H1 (cell line): ENCODE data around the gene SLC38A8.

Source experiments
- CTBP2 ChIP-seq: IDR thresholded peaks from 2 replicates; pipeline ENCODE4 v1.7.0; 2011; ENCODE audit warnings: borderline replicate concordance, mild to moderate bottlenecking, moderate library complexity, mixed read lengths, low read length; ENCODE audit not compliant: insufficient read depth, insufficient read length
- CTCF ChIP-seq, 3 experiments: IDR thresholded peaks; 1 replicate in 2 of 3; 2 replicates in 1 of 3; pipeline versions ENCODE4 v1.5.1 to v1.6.1; 2011; ENCODE audit warnings: low read length in 3 of 3, mild to moderate bottlenecking in 3 of 3, inconsistent platforms in 2 of 3, low read depth in 1 of 3, moderate library complexity in 1 of 3; ENCODE audit not compliant: insufficient read depth in 1 of 3; ENCODE audit errors: control extremely low read depth in 1 of 3
- EP300 ChIP-seq, 2 experiments: IDR thresholded peaks; 1 replicate in 1 of 2; 2 replicates in 1 of 2; pipeline ENCODE4 v1.6.1; 2011 to 2012; ENCODE audit warnings: low read depth in 2 of 2, low read length in 2 of 2, mild to moderate bottlenecking in 2 of 2, borderline replicate concordance in 1 of 2, inconsistent platforms in 1 of 2, moderate library complexity in 1 of 2
- EZH2 ChIP-seq: fragments of 200-600 bp; sonication (generic); IDR thresholded peaks from 2 replicates; pipeline ENCODE4 v1.7.1; 2012; ENCODE audit warnings: low read depth, mild to moderate bottlenecking, moderate library complexity, low read length, inconsistent platforms; ENCODE audit not compliant: severe bottlenecking
- FOSL1 ChIP-seq: IDR thresholded peaks from 2 replicates; pipeline ENCODE4 v1.6.1; 2011; ENCODE audit warnings: mild to moderate bottlenecking, low read depth, low read length, moderate library complexity; ENCODE audit not compliant: insufficient read depth
- HDAC2 ChIP-seq, 2 experiments: fragments of 300-600 bp in 1 of 2; sonication (generic) in 1 of 2; IDR thresholded peaks; 2 replicates each; pipeline ENCODE4 v1.6.1; 2011 to 2012; ENCODE audit warnings: low read depth in 2 of 2, low read length in 2 of 2, mild to moderate bottlenecking in 2 of 2, moderate library complexity in 2 of 2, borderline replicate concordance in 1 of 2, inconsistent platforms in 1 of 2
- KDM5A ChIP-seq: fragments of 200-600 bp; IDR thresholded peaks from 2 replicates; pipeline ENCODE4 v1.7.1; 2012; ENCODE audit warnings: mild to moderate bottlenecking, low read length, inconsistent platforms, mixed read lengths
- MAFK ChIP-seq: IDR thresholded peaks from 2 replicates; pipeline ENCODE4 v1.6.1; 2012; ENCODE audit warnings: low read depth, mild to moderate bottlenecking, improper control_type of control experiment, low read length
- PHF8 ChIP-seq: fragments of 200-600 bp; sonication (generic); conservative IDR thresholded peaks from 2 replicates; pipeline ENCODE4 v1.7.1; 2012; ENCODE audit warnings: low read depth, mild to moderate bottlenecking, inconsistent platforms, low read length, moderate library complexity
- POLR2A ChIP-seq, 2 experiments: IDR thresholded peaks; 1 replicate in 1 of 2; 2 replicates in 1 of 2; pipeline ENCODE4 v1.6.1; 2011; ENCODE audit warnings: low read depth in 2 of 2, low read length in 2 of 2, mild to moderate bottlenecking in 2 of 2; ENCODE audit errors: control extremely low read depth in 1 of 2
- POLR2AphosphoS5 ChIP-seq: IDR thresholded peaks from 2 replicates; pipeline ENCODE4 v1.6.1; 2011; ENCODE audit warnings: low read depth, low read length
- USF2 ChIP-seq: IDR thresholded peaks from 2 replicates; pipeline ENCODE4 v1.6.1; 2011; ENCODE audit warnings: low read length, improper control_type of control experiment
- YY1 ChIP-seq: IDR thresholded peaks from 2 replicates; pipeline ENCODE4 v1.6.1; 2011; ENCODE audit warnings: low read depth, mild to moderate bottlenecking, low read length

DNA sequence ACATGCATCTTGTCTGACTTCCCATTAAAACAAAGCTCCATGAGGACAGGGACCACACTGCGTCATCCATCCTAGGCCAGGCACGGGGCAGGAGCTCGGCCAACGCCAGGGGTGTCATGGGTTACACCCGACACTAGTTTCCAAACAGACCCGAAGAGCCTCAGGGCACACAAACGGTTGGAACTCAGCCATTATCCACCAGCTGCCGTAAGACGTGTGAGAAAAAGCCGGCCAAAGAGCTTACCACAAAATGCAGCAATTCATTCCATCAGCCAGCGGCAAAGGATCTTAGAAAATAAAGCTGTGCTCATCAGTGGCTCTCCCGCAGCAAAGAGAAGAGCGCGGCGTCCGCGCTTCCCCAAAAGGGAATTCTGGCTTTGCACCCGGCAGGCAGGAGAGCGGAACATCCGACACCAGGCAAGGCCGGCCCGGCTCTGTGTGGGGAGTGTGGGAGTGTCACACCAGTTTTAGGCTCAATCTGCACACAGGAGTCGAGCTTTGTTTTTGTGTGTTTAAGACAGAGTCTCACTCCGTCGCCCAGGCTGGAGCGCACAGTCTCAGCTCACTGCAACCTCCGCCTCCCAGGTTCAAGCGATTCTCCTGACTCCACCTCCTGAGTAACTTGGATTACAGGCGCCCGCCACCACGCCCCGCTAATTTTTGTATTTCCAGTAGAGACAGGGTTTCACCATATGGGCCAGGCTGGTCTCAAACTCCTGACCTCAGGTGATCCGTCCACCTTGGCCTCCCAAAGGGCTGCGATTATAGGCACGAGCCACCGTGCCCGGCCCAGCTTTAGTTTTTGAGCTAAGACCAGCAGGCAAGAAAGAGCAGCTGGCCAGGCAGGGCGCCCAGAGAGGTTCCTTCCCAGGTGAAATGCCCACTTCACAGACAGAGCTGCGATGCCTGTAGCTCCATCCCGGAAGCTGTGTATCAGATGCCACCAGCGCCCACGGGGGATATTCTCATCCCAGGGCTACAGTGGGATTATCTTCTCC is 1.5 kb downstream of the SLC38A8 start:
- TF ChIP-seq POLR2A (IDR thresholded peaks at IDR 0.05; ENCODE audit: control extremely low read depth in 1 of 2, low read depth in 2 of 2, low read length in 2 of 2) (no peak), EP300 (IDR thresholded peaks at IDR 0.05; ENCODE audit: borderline replicate concordance in 1 of 2, low read depth in 2 of 2, low read length in 2 of 2) (no peak), CTCF (IDR thresholded peaks at IDR 0.05; ENCODE audit: control extremely low read depth in 1 of 3, insufficient read depth in 1 of 3, low read depth in 1 of 3, low read length in 3 of 3) (no peak), EZH2 (no peak), CTBP2 (no peak), YY1 (no peak), PHF8 (no peak), POLR2AphosphoS5 (no peak), MAFK (no peak), USF2 (no peak), FOSL1 (no peak), HDAC2 (IDR thresholded peaks at IDR 0.05; ENCODE audit: borderline replicate concordance in 1 of 2, low read depth in 2 of 2, low read length in 2 of 2) (no peak), KDM5A (no peak)
